Muscle of arm (tissue), 12 donors: ENCODE data around the gene GPAT3. TPM values are rescaled to one million over a fixed set of nuclear protein-coding genes. Genes with fewer than 3 reads are reported as not detected.

ENCODE experiments used
- DNase-seq: peaks from one replicate; pipeline ENCODE4 v3.0.0-alpha.2; 2013
- polyA plus RNA-seq, 12 donors: library from polyadenylated mRNA; unstranded; fragments of 120-200 nt; gene quantifications; one replicate each; pipeline ENCODE4 v1.2.1, GENCODE V29; 2013; ENCODE audit not compliant: insufficient read length in 12 of 12

The GPAT3 gene
- polyA plus RNA-seq, 12 donors, result 6.7 to 38.8 (median 17.6) TPM; not detected in 1

GRCh38 chr4:83639849-83640493 is 104.1 kb downstream of the GPAT3 start:
- DNase-seq, result peak; percentile 81

- DNase-seq, result no peak
Measured at GRCh38 chr4:83643036-83643435, 107.1 kb downstream of the GPAT3 start.

GRCh38 chr4:83644677-83645659 is 109.1 kb downstream of the GPAT3 start:
- DNase-seq, result peak; percentile 70

GRCh38 chr4:83646538-83647239 is 110.8 kb downstream of the GPAT3 start:
- DNase-seq, result no peak

GRCh38 chr4:83651846-83652245 is 115.9 kb downstream of the GPAT3 start:
- DNase-seq, result no peak

Other genes starting within 250 kb of the GPAT3 start
- 1 to 10 TPM in 3 of 12 donors, under 1 TPM in 7, not detected in 2; 0.20 to 3.2 (median 0.35) TPM for gene HPSE, start 201.3 kb upstream of the GPAT3 start, polyA plus RNA-seq
- gene HELQ, start 80.3 kb upstream of the GPAT3 start, polyA plus RNA-seq, result 10 to 100 TPM in 11 of 12 donors, not detected in 1; 16.2 to 26.8 (median 18.2) TPM
- 10 to 100 TPM in 11 of 12 donors, not detected in 1; 25.7 to 72.9 (median 50.3) TPM for gene MRPS18C, start 80.0 kb upstream of the GPAT3 start, polyA plus RNA-seq
- 10 to 100 TPM in 11 of 12 donors, not detected in 1; 30.3 to 53.5 (median 36.8) TPM for gene ABRAXAS1, start 51.0 kb upstream of the GPAT3 start, polyA plus RNA-seq